ENCODE results near the gene RNF2.
"Not testable (repeated sequence)": the region's sequence is repeated elsewhere in the genome, so short reads cannot be mapped to it uniquely, and the experiment has no call there.

RNF2 gene

DNA sequence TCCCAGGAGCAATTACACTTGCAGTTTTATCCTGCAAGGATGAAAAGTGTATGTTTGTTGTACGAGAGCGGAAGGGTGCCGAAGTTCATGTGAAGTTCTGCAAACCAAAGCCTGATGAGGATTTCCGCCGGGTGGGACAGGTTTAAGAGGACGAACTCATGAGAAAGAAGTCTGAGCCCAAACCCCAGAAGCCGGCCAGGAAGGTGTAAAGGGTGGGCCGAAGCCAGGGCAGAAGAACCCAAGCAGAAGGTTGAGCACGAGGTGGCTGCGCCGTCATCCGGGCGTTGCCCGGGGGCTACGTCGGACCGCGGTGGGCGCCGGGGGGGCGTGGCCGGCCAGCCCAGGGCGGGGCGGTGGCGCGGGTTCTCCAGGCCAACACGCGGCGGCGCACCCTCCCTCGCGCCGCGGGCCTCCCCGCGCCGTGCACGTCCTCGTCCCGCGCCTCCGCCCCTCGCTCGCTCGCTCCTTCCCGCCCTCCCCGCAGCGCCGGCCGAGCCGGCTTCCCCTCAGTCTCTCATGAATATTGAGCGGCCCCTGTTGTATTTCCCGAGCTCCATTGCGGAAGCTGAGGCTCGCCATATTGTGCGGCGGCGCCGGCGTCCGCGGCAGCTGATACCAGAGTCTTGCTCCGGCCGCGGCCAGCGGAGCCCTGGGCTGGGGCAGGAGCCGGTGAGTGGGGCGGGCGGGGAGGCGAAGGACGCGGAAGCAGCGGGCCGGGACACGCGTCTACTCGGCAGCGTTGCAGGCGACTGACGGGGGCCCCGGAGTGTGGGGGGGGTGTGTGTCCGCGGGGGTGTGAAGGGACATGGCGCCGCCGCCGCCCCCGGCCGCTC, at the start of gene RNF2:
Gene RNF2, plus strand, starts transcription at position 578 of the 833 bp plus-strand sequence. CDS start 41,996 bp downstream, outside the sequence.
- H3K4me3 ChIP-seq (ENCODE audit: low read depth, low read length): peak within 1 kb of the TSS; percentile 81
- H3K27ac ChIP-seq: peak within 1 kb of the TSS; percentile 73
- peak; percentile 86 for DNase-seq
- no peaks in the 10 kb centered on the region for H3K27me3 ChIP-seq (ENCODE audit: insufficient read depth, low read depth, severe bottlenecking)
- TF ChIP-seq, protein P1, sequence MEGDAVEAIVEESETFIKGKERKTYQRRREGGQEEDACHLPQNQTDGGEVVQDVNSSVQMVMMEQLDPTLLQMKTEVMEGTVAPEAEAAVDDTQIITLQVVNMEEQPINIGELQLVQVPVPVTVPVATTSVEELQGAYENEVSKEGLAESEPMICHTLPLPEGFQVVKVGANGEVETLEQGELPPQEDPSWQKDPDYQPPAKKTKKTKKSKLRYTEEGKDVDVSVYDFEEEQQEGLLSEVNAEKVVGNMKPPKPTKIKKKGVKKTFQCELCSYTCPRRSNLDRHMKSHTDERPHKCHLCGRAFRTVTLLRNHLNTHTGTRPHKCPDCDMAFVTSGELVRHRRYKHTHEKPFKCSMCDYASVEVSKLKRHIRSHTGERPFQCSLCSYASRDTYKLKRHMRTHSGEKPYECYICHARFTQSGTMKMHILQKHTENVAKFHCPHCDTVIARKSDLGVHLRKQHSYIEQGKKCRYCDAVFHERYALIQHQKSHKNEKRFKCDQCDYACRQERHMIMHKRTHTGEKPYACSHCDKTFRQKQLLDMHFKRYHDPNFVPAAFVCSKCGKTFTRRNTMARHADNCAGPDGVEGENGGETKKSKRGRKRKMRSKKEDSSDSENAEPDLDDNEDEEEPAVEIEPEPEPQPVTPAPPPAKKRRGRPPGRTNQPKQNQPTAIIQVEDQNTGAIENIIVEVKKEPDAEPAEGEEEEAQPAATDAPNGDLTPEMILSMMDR (IDR thresholded peaks at IDR 0.05; ENCODE audit: low read depth, low read length): no peak
- H3K9me3 ChIP-seq (ENCODE audit: severe bottlenecking): no peaks in the 10 kb centered on the region
- H3K36me3 ChIP-seq: peaks cover 6% of the 10 kb centered on the region; the same call in 1 of the 2 replicates

DNA sequence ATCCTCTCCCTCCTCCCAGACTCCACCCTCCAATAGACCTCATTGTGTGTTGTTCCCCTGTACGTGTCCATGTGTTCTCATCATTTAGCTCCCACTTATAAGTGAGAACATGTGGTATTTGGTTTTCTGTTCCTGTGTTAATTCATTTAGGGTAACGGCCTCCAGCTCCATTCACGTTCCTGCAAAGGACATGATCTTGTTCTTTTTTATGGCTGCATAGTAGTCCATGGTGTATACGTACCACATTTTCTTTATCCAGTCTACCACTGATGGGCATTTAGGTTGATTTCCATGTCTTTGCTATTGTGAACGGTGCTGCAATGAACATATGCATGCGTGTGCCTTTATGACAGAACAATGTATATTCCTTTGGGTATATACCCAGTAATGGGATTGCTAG, 45.4 kb upstream of the RNF2 start:
- not testable (repeated sequence) for H3K27me3 ChIP-seq (ENCODE audit: insufficient read depth, low read depth, severe bottlenecking); H3K36me3 ChIP-seq; H3K27ac ChIP-seq; H3K9me3 ChIP-seq (ENCODE audit: severe bottlenecking); H3K4me3 ChIP-seq (ENCODE audit: low read depth, low read length); DNase-seq

DNA sequence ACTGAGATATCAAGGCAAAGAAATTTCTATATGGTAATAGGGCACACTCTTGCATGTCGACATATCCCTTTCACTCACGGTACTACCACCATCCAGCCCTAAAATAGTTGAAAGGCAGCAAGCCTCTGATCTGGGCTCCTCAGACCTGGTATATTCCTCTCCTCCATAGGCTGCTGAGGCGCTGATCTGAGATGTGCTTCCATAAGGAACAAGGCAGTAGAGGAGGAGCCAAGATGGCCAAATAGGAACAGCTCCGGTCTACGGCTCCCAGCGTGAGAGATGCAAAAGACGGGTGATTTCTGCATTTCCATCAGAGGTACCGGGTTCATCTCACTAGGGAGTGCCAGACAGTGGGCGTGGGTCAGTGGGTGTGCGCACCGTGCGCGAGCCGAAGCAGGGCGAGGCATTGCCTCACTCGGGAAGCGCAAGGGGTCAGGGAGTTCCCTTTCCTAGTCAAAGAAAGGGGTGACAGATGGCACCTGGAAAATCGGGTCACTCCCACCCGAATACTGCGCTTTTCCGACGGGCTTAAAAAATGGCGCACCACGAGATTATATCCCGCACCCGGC, 44.0 kb upstream of the RNF2 start:
- H3K9me3 ChIP-seq (ENCODE audit: severe bottlenecking); H3K4me3 ChIP-seq (ENCODE audit: low read depth, low read length); H3K27ac ChIP-seq; H3K27me3 ChIP-seq (ENCODE audit: insufficient read depth, low read depth, severe bottlenecking); DNase-seq; H3K36me3 ChIP-seq: not testable (repeated sequence)

DNA sequence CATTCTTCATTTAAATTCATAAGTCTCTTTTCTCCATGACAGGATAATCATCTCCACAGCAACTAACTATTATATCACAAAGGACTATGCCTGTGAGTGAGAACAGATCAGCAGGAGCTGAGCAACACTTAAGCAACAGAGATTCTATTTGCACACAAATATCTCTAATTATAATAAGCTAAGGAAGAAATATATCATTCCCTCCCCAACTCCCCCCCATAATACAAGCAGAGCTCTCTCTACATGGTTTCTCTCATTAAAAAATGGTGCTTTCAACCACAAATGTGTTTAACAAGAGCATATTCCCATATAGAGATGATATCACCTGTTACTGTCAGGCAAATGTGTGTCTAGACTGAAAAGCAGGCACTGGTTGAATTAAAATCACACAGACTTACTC, 36.5 kb upstream of the RNF2 start:
- no peak overlapping the region for H3K4me3 ChIP-seq (ENCODE audit: low read depth, low read length)
- DNase-seq: no peak
- no peak overlapping the region for H3K27ac ChIP-seq
- TF ChIP-seq, protein P1 (IDR thresholded peaks at IDR 0.05; ENCODE audit: low read depth, low read length): no peak
- no peaks in the 10 kb centered on the region for H3K9me3 ChIP-seq (ENCODE audit: severe bottlenecking)
- H3K36me3 ChIP-seq: no peaks in the 10 kb centered on the region
- no peaks in the 10 kb centered on the region for H3K27me3 ChIP-seq (ENCODE audit: insufficient read depth, low read depth, severe bottlenecking)

DNA sequence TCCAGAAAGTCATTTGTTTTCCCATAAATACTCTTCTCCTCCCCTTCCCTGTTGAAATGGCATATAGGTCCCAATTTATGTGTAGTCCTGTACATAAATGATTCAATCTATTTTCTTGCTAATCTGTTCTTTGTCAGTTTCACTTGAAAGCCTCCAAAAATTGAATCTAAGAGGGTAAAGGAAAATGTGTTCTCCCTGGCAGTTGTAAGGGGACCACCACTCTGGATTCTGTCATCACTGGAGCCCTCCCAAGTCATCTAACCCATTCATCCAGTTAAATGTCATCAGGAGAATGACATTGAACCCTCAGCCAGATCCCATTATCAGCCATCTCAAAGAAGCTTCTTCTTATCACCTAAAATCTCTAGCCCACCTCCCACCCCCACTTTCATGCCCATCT, 35.0 kb upstream of the RNF2 start:
- H3K36me3 ChIP-seq: no peaks in the 10 kb centered on the region
- TF ChIP-seq, protein P1 (IDR thresholded peaks at IDR 0.05; ENCODE audit: low read depth, low read length): no peak
- no peak for DNase-seq
- no peak overlapping the region for H3K27ac ChIP-seq
- H3K27me3 ChIP-seq (ENCODE audit: insufficient read depth, low read depth, severe bottlenecking): no peaks in the 10 kb centered on the region
- H3K4me3 ChIP-seq (ENCODE audit: low read depth, low read length): no peak overlapping the region
- H3K9me3 ChIP-seq (ENCODE audit: severe bottlenecking): no peaks in the 10 kb centered on the region

DNA sequence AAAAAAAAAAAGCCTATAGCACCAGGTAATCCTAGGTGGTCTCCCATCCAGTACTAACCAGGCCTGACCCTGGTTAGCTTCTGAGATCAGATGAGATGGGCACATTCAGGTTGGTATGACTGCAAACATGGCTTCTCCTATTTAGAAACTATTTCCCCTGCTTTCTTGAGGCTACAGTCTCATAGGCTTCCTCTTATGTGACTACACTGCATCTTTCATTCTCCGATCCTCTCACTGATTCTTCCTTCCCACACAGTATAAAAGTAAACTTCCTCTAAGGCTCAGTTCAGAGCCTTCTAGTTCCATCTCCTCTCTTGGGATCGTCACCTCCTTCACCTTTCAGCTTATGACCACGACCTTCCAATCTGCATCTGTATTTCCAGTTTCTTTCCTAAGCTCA, 30.4 kb upstream of the RNF2 start:
- H3K27me3 ChIP-seq (ENCODE audit: insufficient read depth, low read depth, severe bottlenecking): no peaks in the 10 kb centered on the region
- H3K9me3 ChIP-seq (ENCODE audit: severe bottlenecking): no peaks in the 10 kb centered on the region
- no peak overlapping the region for H3K27ac ChIP-seq
- DNase-seq: no peak
- H3K4me3 ChIP-seq (ENCODE audit: low read depth, low read length): no peak overlapping the region
- H3K36me3 ChIP-seq: no peaks in the 10 kb centered on the region
- TF ChIP-seq, protein P1 (IDR thresholded peaks at IDR 0.05; ENCODE audit: low read depth, low read length): no peak

Data from WERI-Rb-1 (cell line).